ENCODE results near the gene PARP12.

The PARP12 gene

DNA sequence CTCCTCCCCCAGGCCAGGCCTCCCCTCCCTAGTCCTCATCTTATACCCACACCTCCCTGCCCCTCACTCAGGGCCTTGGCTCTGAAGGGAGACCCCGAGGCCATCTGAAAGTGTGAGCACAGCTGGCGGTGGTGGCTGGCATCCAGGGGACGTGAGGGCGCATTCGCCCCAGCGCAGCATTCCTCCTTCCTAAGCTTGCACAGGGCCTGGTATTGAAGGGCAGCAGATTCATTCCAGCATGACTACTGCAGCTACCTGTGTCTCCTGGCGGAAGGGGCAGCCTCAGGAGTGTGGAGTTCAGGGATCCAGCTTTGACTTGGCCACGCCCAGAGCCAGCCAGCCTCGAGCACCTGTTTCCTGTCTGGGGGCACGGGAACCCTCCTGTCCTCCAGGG is 72.6 kb downstream of the PARP12 start:
- no peak for DNase-seq

DNA sequence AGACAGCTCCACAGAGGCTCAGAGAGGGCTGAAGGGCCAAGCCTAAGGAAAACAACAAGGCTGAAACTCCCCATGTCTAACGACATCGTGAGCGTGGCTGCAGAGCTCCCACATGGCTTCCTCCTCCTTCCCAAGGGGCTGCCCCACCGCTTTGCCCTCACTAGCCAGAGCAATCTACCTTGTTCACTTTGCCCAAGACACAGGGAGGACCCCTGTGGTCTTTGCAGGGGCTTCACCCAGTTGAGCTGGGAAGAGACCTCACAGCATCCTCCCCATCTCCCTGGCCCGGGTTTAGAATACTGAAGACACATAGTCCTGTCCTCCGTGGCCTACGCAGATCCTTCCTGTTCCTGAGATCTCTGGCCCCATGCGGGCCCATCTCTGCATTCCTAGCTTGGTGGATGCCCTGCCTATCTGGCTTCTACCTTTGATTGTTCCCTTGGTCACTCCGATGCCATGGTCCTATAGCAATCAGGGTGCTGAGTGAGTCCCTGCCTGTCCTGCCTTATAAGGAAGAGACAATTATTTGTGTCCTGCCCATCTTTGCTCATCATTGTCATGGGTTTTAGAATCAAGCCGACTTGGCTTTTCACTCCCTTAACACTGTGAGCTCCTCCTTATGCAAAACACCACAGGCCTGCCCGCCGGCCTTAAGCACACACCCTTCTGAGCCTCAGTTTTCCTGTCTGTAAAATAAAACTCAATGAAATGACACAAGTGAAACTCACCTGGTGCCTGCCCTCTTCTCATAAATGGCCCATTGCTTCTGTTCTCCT is 73.2 kb downstream of the PARP12 start:
- DNase-seq, result no peak

DNA sequence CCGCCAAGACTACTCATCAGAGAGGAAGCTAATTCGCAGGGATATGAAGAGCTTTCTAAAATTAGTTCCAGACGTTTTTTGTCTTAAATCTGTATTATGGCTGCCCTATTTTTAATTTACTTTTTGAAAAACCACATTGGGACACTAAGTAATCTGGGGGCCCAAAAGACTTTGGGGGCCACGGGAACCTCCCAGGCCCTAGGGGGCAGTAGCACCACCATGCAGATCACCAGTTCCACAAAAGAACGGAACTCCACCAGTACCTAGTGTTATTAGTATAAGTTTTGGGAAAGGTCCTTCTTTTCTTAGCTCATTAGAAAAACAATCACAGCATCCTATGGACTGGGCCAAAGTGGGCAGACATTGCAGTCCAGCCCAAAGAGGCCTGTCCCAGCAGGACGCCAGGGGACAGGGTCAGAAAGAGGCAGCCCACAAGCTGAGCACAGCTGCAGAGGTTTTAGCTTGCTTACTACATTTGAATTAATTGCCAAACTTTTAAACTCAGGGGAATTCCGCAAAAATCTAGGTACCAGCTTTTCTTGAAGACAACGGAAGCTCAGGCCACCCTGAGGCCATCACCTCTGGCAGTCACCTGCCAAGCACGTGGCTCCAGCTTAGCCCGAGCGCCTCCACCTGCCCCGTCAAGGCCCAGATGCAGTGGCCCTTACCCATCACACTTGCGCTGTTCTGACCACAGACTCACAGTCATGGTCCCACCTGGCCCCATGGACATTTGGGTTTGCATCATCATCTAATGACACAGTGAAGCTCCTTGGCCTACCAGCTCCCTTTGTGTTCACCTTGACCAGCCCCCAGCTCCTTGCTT is 74.8 kb downstream of the PARP12 start:
- no peak for DNase-seq

DNA sequence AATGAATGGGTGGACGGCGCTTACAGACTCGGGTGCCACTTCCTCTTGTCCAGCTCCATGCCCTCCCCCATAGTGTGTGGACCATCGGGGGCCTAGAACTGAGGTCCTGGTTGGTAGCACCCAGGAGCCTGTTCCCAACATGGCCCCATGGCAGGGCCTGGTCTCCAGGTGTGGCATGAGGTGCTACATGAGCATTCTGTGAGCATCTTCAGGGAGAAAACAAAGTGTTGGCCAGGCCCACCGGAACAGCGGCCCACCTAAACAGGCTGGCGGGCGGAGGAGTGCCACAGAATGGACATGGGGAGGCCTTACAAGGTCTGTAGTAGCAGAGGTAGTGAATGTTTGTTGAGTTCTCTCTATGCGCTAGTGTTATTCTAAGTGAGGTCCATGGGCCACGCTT is 76.9 kb downstream of the PARP12 start:
- DNase-seq, result no peak

DNA sequence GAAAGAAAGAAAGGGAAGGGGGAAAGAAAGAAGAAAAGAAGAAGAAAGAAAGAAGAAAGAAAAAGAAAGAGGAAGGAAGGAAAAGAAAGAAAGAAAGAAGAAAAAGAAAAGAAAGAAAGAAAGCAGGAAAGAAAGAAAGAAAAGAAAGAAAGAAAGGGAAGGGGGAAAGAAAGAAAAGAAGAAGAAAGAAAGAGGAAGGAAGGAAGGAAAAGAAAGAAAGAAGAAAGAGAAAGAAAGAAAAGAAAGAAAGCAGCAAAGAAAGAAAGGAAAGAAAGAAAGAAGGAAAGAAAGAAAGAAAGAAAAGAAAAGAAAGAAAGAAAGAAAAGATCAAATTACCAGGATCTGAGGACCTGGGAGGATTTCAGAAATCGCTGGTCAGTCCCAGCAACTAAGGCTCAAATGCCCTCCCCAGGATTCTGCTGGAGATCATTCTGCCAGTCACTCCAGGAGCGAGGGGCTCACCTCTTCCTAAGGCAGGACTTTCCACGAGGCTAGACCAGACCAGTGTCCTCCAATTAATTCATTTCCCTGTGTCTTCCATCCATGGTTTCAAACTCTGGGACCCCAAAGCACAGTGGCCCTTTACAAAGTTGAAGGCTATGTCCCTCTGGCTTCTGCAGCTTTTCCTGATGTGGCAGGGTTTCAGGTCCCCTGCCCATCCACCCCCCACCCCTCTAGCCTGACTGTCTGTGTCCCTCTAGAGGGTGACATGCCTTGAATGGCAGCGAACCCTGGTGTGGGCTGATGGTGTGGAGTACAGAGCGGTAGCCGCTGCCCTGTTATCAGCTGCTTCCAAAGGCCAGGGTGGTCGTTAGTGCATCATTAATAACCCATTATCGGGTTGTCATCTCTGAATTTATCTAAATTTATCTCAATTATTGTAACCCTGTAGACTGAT is 77.9 kb downstream of the PARP12 start:
- DNase-seq, result no peak

DNA sequence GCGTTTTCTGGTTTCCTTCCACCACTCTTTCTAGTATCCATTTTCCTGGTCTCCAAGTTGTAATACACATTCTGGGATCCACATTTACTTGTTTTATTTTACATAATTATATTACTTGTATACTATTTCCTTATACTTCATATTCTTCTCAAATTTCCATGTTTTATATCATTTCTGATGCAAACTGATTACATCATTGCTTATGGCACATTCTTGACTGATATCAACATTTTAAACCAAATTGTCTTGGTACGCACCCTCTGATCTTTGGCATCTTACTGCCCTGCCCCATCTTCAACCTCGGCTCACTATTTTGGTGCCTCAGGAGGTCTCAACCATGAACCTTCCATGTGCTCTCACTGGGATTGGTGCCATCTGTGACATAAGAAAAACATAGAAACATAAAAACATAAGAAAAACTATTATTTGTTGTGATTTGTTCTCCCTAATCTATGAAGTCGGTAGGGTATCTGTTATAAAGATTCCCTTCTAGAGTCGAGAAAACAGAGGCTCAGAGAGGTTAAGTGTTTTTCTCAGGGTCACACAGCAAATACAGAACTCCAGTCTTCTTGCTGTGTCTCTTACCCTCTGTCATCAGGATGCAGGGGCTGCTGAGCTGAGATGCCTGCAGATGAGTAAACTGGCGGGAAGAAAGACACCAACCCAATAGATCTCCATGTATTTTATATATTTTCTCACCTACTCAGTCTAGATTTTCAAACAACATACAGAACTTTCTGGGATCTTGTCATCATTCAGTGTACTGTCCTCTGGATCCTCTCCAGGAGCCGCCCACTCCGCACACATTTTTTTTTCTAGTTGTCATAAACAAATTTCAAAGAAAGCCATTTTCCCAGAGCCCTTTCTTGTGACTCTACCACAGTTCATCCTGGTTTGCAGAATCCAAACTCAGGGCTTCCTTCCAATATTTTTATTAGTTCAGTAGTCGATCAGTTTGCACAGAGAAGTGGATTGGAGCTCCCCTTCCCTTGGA is 79.5 kb downstream of the PARP12 start:
- DNase-seq, result no peak

DNA sequence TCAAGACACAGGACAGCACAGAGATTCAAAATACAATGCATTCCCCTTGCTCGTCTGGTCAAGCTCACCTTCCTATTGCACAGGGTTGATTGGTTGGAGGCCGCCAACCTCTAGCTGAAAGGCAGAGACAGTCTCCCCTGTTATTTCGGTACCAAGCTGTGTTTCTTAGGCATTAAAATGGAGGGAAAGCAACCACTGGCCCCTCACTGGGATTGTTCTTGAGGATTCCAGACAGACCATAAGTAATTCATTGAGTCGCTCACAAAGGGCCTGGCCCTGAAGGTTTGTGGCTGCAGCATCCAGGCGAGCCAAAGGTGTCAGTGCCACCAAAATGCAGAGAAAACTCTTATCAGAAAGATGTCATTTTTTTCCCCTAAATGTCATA is 81.2 kb downstream of the PARP12 start:
- DNase-seq, result no peak

DNA sequence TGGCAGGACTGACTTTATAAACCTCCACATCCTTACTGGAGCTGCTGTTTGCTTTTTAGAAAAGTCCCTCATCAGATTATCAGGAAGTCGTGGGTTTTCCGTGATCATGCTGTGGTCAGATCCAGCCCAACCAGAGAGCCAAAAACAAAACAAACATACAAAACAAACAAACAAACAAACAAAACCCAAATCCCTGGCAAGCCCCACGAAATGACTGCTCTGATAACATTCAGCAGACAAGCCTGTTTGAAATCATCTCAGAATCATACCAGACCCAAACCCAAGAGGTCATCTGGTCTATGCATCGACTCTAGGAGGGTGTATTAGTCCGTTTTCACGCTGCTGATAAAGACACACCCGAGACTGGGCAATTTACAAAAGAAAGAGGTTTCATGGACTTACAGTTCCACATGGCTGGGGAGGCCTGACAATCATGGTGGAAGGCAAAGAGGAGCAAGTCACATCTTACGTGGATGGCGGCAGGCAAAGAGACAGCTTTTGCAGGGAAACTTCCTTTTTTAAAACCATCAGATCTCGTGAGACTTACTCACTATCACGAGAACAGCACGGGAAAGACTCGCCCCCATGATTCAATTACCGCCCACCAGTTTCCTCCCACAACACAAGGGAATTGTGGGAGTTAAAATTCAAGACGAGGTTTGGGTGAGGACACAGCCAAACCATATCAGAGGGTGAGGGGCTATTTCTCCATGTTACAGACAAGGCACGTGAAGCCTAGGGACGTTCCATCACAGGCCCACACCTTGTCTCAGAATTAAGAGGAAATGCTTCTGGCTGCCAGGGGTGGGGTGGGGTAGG is 85.7 kb downstream of the PARP12 start:
- DNase-seq, result no peak

DNA sequence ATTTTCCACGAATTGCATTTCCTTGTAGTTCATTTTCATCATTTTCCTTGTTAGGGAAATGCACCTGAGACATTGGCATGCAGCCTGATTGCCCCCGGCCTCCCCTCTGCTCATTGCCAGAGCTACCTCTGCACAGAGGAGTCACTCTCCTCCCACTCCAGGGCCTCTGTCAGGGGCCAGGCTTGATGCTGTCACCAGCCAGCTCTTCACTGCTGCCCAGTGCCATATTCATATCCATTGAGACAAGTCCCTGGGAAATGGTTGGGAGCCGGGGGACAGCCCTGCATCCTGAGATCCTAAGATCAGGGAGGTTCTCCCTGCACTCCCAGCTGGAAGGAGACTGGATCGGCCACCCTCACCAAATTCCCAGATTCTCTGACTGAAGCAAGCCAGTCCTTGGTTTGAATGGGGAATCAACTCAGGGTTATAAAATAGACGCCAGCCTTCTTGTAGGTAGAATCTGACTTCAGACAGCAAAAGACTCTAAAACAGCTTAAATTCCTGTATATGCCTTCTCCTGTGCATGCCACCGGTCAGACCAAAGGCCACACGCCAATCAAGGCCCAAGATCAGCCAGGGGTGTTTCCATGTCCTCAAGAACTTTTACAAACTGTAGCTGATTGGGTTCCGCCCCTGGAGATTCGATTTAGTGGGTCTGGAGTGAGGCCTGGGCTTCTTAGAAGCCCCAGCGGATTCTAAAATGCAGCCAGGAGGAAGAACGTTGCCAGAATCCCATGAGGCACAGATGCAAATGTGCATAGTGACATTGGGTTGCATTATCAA is 86.5 kb downstream of the PARP12 start:
- DNase-seq, result no peak

DNA sequence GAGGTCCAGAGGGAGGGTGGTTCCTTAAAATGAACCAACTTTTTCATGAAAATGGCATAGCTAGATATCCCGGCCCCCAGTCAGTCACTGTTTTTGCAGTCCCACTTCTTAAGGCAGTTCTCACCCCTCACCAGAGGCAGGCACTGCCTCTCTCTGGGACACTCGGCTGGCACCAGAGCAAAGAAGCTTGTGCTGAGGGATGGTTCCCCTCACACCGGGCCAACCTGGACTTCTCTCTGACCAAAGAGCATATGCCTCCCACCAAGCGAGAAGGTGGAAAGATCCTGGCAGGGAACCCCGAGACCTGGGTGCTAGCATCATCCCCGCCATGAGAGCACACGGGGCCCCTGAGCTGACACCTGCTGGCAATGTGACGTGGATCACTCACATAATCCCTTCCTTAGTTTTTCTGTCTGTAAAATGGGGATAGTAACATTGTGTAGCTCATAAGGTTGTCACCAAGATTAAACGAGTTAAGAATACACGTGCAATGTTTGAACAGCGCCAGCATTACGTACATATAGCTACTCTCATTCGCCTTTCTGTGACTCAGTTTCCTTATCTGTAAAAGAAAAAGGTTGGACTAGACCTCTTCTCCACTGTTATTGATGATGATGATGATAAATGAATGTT is 88.5 kb downstream of the PARP12 start:
- DNase-seq, result no peak
